Raji (cell line): Measurements from ENCODE around the gene PAK4.

Source experiments
- POLR2A ChIP-seq: IDR thresholded peaks from 2 replicates; pipeline ENCODE4 v1.6.1; 2011; ENCODE audit warnings: low read depth, low read length, control low read depth; ENCODE audit not compliant: insufficient read depth

The PAK4 gene

GRCh38 chr19:39122934-39123731, 2.5 kb upstream of the PAK4 start:
- TF ChIP-seq POLR2A, result no peak

GRCh38 chr19:39124136-39124764, 1.3 kb upstream of the PAK4 start:
- TF ChIP-seq POLR2A, result no peak

- no peak for TF ChIP-seq POLR2A
Observed at GRCh38 chr19:39125199-39125553, 410 bp upstream of the PAK4 start.

- TF ChIP-seq POLR2A, result no peak
Observed at GRCh38 chr19:39126312-39127187, 964 bp downstream of the PAK4 start.

- TF ChIP-seq POLR2A, result no peak
Observed at GRCh38 chr19:39127812-39128515, 2.4 kb downstream of the PAK4 start.

GRCh38 chr19:39128516-39129079, 3.0 kb downstream of the PAK4 start:
- TF ChIP-seq POLR2A, result no peak

- TF ChIP-seq POLR2A, result no peak
Observed at GRCh38 chr19:39129116-39129515, 3.5 kb downstream of the PAK4 start.

GRCh38 chr19:39130337-39131254, 5.0 kb downstream of the PAK4 start:
- no peak for TF ChIP-seq POLR2A

- TF ChIP-seq POLR2A, result no peak
Observed at GRCh38 chr19:39131255-39131755, 5.7 kb downstream of the PAK4 start.

- no peak for TF ChIP-seq POLR2A
Observed at GRCh38 chr19:39132344-39132969, 6.9 kb downstream of the PAK4 start.

GRCh38 chr19:39133431-39134270, 8.1 kb downstream of the PAK4 start:
- no peak for TF ChIP-seq POLR2A

- no peak for TF ChIP-seq POLR2A
Observed at GRCh38 chr19:39135701-39136100, 10.1 kb downstream of the PAK4 start.
